ENCODE results near the gene GAS6.

Gene GAS6

GRCh38 chr13:113855931-113856715 is 7.8 kb downstream of the GAS6 start:
- TF ChIP-seq PPARA (CRISPR knock-in tag; IDR thresholded peaks at IDR 0.05; ENCODE audit: borderline replicate concordance) = no peak
- TF ChIP-seq TOX (CRISPR knock-in tag; IDR thresholded peaks at IDR 0.05; ENCODE audit: borderline replicate concordance) = no peak
- no peak for TF ChIP-seq ZC3H10 (CRISPR knock-in tag; IDR thresholded peaks at IDR 0.05)
- TF ChIP-seq PATZ1 (CRISPR knock-in tag; IDR thresholded peaks at IDR 0.05; ENCODE audit: borderline replicate concordance) = no peak
- no peak for TF ChIP-seq BACH2 (CRISPR knock-in tag; IDR thresholded peaks at IDR 0.05; ENCODE audit: borderline replicate concordance)
- TF ChIP-seq ZFP3 (CRISPR knock-in tag; IDR thresholded peaks at IDR 0.05) = no peak
- no peak for TF ChIP-seq CSDC2 (CRISPR knock-in tag; IDR thresholded peaks at IDR 0.05)
- TF ChIP-seq ZFP30 (CRISPR knock-in tag; IDR thresholded peaks at IDR 0.05) = no peak
- TF ChIP-seq TCF4 (CRISPR knock-in tag; IDR thresholded peaks at IDR 0.05; ENCODE audit: borderline replicate concordance) = no peak
- no peak for TF ChIP-seq ISL1 (CRISPR knock-in tag; IDR thresholded peaks at IDR 0.05)
- no peak for TF ChIP-seq TSHZ2 (CRISPR knock-in tag; IDR thresholded peaks at IDR 0.05)
- no peak for TF ChIP-seq CREB5 (CRISPR knock-in tag; IDR thresholded peaks at IDR 0.05; ENCODE audit: low read depth)
- TF ChIP-seq GLIS3 (CRISPR knock-in tag; IDR thresholded peaks at IDR 0.05) = no peak
- TF ChIP-seq ESRRG (CRISPR knock-in tag; IDR thresholded peaks at IDR 0.05) = no peak
- TF ChIP-seq ARNTL (CRISPR knock-in tag; IDR thresholded peaks at IDR 0.05; ENCODE audit: borderline replicate concordance, low read depth) = no peak
- TF ChIP-seq RARB (CRISPR knock-in tag; IDR thresholded peaks at IDR 0.05) = no peak
- no peak for ATAC-seq

- ATAC-seq = no peak
- TF ChIP-seq ZC3H10 (CRISPR knock-in tag; IDR thresholded peaks at IDR 0.05) (no peak), ZFP30 (CRISPR knock-in tag; IDR thresholded peaks at IDR 0.05) (no peak), PPARA (CRISPR knock-in tag; IDR thresholded peaks at IDR 0.05; ENCODE audit: borderline replicate concordance) (no peak), TSHZ2 (CRISPR knock-in tag; IDR thresholded peaks at IDR 0.05) (no peak), SNAI2 (CRISPR knock-in tag; IDR thresholded peaks at IDR 0.05) (no peak), ISL1 (CRISPR knock-in tag; IDR thresholded peaks at IDR 0.05) (no peak), POU6F1 (CRISPR knock-in tag; IDR thresholded peaks at IDR 0.05; ENCODE audit: borderline replicate concordance, low read depth) (no peak), ZNF565 (CRISPR knock-in tag; conservative IDR thresholded peaks at IDR 0.05; ENCODE audit: low read depth) (no peak), OSR1 (CRISPR knock-in tag; IDR thresholded peaks at IDR 0.05) (no peak), TOX (CRISPR knock-in tag; IDR thresholded peaks at IDR 0.05; ENCODE audit: borderline replicate concordance) (no peak)
These were observed 8.6 kb downstream of the GAS6 start for GRCh38 chr13:113855012-113855921.

Data from SK-N-SH treated with all-trans-retinoic acid at 6 μM for 48 hours (cell line).